Nucleus accumbens (tissue), 56 donors: ENCODE measurements around the gene FAU.
"Not testable (repeated sequence)": the region's sequence is repeated elsewhere in the genome, so short reads cannot be mapped to it uniquely, and the experiment has no call there.

ENCODE experiments used
- DNase-seq, 56 donors: peaks; one replicate each; lab custom pipeline; 2025; lab: John Stamatoyannopoulos, UW

FAU gene

GRCh38 chr11:65124480-65125196 is 2.7 kb upstream of the FAU start:
- no peak for DNase-seq

GRCh38 chr11:65121447-65121864 is 478 bp downstream of the FAU start:
- no peak for DNase-seq

GRCh38 chr11:65120831-65121230 is 1.1 kb downstream of the FAU start:
- no peak for DNase-seq

- DNase-seq, result no peak
These were observed 2.3 kb downstream of the FAU start for GRCh38 chr11:65119670-65119995.

GRCh38 chr11:65118891-65119669 is 2.9 kb downstream of the FAU start:
- not testable (repeated sequence) for DNase-seq

GRCh38 chr11:65118097-65118837 is 3.7 kb downstream of the FAU start:
- DNase-seq, result no peak

GRCh38 chr11:65117206-65118096 is 4.5 kb downstream of the FAU start, which contains the start of gene ZNHIT2:
TSS of gene ZNHIT2 (minus strand) at chr11:65117701. CDS start at chr11:65117653, 48 bp downstream.
- DNase-seq, result peak; percentile 67 to 100 (median 98)

GRCh38 chr11:65116370-65117205 is 5.3 kb downstream of the FAU start:
- DNase-seq, result peak in 15 of 56 donors; percentile 15 to 57 (median 42)

GRCh38 chr11:65115361-65116082 is 6.4 kb downstream of the FAU start:
- no peak for DNase-seq

GRCh38 chr11:65114538-65115171 is 7.3 kb downstream of the FAU start:
- no peak for DNase-seq

GRCh38 chr11:65113839-65114238 is 8.1 kb downstream of the FAU start:
- DNase-seq, result no peak

- DNase-seq, result no peak
These were observed 8.6 kb downstream of the FAU start for GRCh38 chr11:65113361-65113756.

- peak in 42 of 56 donors; percentile 11 to 69 (median 44) for DNase-seq
These were observed 9.2 kb downstream of the FAU start for GRCh38 chr11:65112546-65113360.

- peak; percentile 64 to 99 (median 93) for DNase-seq
These were observed 10.0 kb downstream of the FAU start, which contains the start of gene TM7SF2 for GRCh38 chr11:65111744-65112545. TSS of gene TM7SF2 (plus strand) at chr11:65111872. CDS start at chr11:65112016, 144 bp downstream.

GRCh38 chr11:65111159-65111743 is 10.7 kb downstream of the FAU start:
- no peak for DNase-seq
